RWPE1 (cell line): ENCODE results near the gene MAGOH.

Experiments used
- CTCF ChIA-PET: fragments of 350-600 bp; sonication (Branson Sonifier 250); formaldehyde crosslinking; extraction: SDS; loops from one replicate; lab custom pipeline; 2021; lab: Yijun Ruan, JAX
- POLR2A ChIA-PET: fragments of 400-600 bp; formaldehyde crosslinking; extraction: SDS; loops from one replicate; lab custom pipeline; 2020; ENCODE audit warnings: antibody characterized with exemption; ENCODE audit not compliant: low non-redundant PET; lab: Yijun Ruan, JAX
- DNase-seq: peaks from one replicate; pipeline ENCODE4 v3.0.0; 2012; ENCODE audit warnings: low spot score
- H3K27ac ChIP-seq: fragments of 450-650 bp; 2 replicates; pipeline ENCODE4 v1.5.1; 2017
- TF ChIP-seq, protein P1 (sequence below): fragments of 450-650 bp; conservative IDR thresholded peaks from 2 replicates; pipeline ENCODE4 v1.5.1; 2017; ENCODE audit warnings: low read depth, mild to moderate bottlenecking

The MAGOH gene

DNA sequence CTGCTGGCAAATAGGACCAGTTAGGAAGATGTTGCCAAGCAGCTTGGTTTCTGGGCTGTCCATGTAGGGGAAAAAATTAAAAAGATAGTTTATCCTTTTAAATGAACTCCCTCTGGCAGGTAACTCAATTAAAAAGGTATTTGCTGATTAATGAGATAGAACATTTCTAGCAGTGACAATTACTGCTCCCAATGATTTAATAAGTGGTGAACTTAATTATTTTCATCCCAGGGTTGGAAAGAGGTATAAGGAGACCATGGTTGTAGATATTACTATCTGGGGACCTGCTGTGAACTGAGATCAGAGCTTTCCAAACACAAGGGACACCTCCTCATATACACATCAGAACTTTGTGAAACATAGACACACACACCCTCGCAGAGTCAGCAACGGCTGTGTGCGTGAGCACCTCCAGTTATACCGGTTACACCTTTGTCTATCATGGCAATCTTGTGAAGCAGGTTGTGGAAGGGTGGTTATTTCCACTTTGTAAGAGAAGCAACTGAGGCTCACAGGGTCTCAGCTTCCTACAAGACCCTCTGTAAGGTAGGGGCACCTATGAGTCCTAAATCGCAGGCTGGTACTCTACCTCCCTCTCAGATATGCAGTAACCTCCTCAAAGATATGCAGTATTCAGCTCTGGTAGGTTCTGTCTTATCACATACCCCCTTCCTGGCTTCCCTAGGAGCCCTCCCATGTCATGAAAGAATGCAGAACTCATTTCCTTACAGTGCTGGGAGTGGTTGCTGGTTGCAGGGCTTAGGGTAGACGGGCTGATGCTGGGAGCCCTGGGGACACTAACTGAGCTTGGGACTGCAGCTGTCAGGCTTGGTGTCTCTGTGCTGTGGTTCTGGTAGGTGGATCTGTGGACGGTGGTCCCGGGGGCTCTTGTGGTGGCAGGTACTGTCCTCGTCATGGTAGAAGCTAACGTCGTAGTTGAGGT, 18.5 kb upstream of the MAGOH start:
- DNase-seq: no peak
- ChIA-PET POLR2A (no interaction called here), CTCF (interaction anchor here (0.7 kb wide), 1 partner anchor 590 kb away, joined by 3 read pairs; no protein-coding TSS in a partner anchor)
- TF ChIP-seq, protein P1, sequence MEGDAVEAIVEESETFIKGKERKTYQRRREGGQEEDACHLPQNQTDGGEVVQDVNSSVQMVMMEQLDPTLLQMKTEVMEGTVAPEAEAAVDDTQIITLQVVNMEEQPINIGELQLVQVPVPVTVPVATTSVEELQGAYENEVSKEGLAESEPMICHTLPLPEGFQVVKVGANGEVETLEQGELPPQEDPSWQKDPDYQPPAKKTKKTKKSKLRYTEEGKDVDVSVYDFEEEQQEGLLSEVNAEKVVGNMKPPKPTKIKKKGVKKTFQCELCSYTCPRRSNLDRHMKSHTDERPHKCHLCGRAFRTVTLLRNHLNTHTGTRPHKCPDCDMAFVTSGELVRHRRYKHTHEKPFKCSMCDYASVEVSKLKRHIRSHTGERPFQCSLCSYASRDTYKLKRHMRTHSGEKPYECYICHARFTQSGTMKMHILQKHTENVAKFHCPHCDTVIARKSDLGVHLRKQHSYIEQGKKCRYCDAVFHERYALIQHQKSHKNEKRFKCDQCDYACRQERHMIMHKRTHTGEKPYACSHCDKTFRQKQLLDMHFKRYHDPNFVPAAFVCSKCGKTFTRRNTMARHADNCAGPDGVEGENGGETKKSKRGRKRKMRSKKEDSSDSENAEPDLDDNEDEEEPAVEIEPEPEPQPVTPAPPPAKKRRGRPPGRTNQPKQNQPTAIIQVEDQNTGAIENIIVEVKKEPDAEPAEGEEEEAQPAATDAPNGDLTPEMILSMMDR: no peak
- H3K27ac ChIP-seq: no peak overlapping the region

DNA sequence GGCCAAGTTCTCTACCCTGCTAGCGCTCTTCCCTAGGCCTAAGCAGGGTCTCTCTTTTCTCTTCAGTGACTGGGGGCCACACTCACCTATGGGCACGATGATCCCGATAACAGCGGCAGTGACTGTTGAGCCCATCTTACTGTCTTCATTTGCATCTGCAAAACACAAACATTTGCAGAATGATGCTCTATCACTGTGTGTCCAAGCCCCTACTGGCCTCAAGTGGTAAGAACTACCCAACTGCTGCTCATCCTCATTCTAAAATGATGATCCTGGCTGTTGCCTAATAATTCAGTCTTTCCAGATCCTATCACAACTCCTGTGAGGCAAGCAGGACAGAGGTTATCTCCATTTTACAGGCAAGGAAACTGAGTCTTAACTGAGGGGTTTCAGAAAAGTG, 16.7 kb upstream of the MAGOH start:
- POLR2A ChIA-PET: no interaction called here
- no peak overlapping the region for H3K27ac ChIP-seq
- TF ChIP-seq, protein P1: no peak
- CTCF ChIA-PET: no interaction called here
- no peak for DNase-seq

DNA sequence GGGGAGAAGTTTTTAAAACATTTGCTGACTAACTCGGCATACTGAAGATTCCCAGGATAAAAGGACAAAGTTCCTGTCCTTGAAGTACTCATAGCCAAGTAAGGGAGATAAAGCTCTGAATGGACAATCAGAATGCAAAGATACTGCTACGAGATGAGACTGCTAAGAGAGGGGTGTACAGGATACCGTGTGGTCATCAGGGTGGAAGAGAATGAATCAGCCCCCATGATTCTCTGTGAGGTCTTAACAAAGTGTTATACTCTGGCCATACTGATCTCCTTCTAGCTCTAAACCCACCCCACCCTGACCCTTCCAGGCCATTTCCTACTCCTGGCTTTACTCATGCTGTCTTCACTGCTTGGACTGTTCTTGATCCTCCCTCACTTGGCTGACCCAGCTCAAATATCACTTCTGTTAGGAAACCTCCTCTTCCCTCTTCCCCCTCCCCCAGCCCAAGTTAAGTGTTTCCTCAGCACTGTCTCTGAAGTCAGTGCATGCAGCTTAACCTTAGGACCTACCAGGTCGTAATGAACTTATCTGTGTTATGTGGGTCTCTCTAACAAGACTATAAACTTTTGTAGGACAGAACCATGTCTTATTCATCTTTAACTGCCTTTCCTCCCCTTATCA, 15.8 kb upstream of the MAGOH start:
- CTCF ChIA-PET: interaction anchor here (0.6 kb wide), 1 partner anchor 531 kb away, joined by 3 read pairs; no protein-coding TSS in a partner anchor
- DNase-seq: no peak
- TF ChIP-seq, protein P1: no peak
- POLR2A ChIA-PET: no interaction called here
- H3K27ac ChIP-seq: no peak overlapping the region

DNA sequence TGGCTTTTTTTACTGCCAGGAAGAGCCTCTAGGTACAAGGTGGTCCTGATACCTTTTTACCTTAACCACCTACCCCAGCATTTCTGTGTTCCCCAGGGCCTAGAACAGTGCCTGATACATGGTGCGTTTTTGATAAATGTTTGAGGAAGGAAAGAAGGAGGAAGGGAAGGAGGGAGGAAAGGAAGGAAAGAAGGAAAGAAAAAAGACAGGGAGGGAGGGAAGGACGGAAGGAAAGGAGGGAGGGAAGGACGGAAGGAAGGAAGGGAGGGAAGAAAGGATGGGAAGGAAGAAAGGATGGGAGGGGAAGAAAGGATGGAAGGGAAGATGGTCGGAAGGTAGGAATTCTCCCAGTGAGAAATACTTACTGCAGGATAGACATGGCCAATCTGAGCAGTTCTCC, 12.0 kb upstream of the MAGOH start:
- no peak overlapping the region for H3K27ac ChIP-seq
- no peak for DNase-seq
- POLR2A ChIA-PET: no interaction called here
- TF ChIP-seq, protein P1: no peak
- CTCF ChIA-PET: no interaction called here

DNA sequence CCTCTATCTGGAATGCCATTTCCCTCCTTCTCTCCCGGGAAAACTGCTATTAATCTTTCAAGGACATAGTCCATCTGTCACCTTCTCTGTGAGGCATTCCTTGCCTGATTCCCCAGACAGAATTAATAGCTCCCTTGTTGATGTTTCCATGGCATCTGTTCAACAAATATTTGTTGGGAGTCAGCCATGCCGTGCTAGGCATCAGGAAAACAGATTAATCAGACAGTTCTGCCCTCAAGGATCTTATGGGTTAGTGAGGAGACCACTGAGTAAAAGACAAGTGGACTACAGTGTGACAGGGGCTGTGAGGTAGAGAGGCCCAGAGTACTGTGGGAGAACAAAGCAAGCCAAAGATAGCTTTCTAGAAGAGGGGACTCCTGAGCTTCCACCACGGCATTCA, 11.4 kb upstream of the MAGOH start:
- TF ChIP-seq, protein P1: no peak
- DNase-seq: no peak
- ChIA-PET CTCF (no interaction called here), POLR2A (no interaction called here)
- no peak overlapping the region for H3K27ac ChIP-seq

DNA sequence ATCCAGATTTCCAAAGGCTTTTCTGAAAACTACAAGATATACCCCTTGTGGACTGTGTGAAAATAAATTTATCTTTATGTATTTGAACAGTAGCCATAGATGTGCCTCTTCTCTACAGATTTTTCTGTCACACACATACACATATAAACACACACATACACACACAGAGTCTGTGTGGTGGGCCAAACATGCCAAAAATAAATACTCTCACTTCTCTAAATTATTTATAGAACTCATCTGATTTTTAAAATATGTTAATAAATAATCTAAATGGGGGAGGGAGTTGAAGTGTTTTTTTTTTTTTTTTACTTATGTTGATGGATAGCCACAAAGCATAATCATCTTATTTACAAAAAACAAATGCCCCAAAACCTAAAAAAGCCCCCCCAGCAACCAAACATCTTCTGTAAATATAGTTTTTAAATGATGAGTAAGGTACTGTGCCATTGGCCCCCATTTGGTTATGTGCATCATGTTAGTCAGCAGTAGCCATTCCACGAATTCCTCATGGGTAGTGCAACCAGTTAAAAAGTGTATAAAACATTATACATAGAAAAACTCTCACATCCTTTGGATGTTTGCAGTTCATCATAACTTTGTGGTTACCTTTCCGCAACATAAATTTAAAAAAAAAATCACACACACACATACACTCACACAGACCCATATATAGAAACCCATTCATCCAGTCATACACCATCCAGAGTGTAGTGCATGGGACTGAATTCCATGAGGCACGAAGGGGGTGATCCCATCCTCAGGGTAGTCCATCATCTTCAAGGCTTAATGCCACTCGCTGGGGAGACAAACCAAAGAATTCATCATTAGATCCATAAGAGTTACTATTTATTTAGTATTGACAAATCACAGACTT, 8.2 kb upstream of the MAGOH start:
- TF ChIP-seq, protein P1: no peak
- no peak for DNase-seq
- H3K27ac ChIP-seq: no peak overlapping the region
- CTCF ChIA-PET: no interaction called here
- POLR2A ChIA-PET: no interaction called here
